ENCODE results near the gene SLC28A1.

GRCh38 chr15:84969257-84969656 lies 84.8 kb downstream of the SLC28A1 start:
- TF ChIP-seq, protein P1, sequence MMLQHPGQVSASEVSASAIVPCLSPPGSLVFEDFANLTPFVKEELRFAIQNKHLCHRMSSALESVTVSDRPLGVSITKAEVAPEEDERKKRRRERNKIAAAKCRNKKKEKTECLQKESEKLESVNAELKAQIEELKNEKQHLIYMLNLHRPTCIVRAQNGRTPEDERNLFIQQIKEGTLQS (IDR thresholded peaks at IDR 0.05): no peak
- TF ChIP-seq, protein P2, sequence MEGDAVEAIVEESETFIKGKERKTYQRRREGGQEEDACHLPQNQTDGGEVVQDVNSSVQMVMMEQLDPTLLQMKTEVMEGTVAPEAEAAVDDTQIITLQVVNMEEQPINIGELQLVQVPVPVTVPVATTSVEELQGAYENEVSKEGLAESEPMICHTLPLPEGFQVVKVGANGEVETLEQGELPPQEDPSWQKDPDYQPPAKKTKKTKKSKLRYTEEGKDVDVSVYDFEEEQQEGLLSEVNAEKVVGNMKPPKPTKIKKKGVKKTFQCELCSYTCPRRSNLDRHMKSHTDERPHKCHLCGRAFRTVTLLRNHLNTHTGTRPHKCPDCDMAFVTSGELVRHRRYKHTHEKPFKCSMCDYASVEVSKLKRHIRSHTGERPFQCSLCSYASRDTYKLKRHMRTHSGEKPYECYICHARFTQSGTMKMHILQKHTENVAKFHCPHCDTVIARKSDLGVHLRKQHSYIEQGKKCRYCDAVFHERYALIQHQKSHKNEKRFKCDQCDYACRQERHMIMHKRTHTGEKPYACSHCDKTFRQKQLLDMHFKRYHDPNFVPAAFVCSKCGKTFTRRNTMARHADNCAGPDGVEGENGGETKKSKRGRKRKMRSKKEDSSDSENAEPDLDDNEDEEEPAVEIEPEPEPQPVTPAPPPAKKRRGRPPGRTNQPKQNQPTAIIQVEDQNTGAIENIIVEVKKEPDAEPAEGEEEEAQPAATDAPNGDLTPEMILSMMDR (IDR thresholded peaks at IDR 0.05; ENCODE audit: low read depth, low read length, missing input control): no peak
- TF ChIP-seq EGR1 (IDR thresholded peaks at IDR 0.05; ENCODE audit: low read depth in 2 of 2) (no peak), GABPA (IDR thresholded peaks at IDR 0.05 in 1 of 2, conservative IDR thresholded peaks at IDR 0.05 in 1 of 2) (no peak)
